ENCODE results near the gene FGD4. TPM values are rescaled to one million over a fixed set of nuclear protein-coding genes. Genes with fewer than 3 reads are reported as not detected.
A peak's percentile ranks its signal among the peaks of the same experiment; 100 is the strongest.

FGD4 gene
- total and polyA plus RNA-seq, 2 donors (not counting 3 experiments of a cell fraction or from before 2014, with no cell fraction given), result 6.6 to 44.7 TPM

DNA sequence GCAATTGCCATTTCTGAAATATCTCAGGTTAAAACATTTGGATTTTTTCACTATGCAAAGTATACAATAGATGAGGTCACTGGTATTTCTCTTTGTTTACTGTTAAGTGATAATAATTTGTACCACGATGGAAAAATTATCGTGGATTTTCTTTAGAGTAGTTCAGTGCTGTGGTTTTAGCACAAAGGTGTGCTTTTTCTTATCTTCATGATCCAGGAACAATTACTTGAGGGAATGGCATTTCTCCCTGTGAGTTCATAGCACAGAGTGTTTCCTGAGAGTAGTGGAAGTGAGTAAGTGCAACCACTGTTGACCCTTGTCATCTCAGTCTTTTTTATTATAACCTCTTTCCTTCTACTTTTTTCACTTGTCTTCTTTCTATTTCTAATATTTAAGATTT is 86.8 kb downstream of the FGD4 start:
- Histone ChIP-seq H3K79me2 (ENCODE audit: control insufficient read depth, insufficient read depth, low read length) (peaks cover 4% of the 10 kb centered on the region), H3K4me1 (ENCODE audit: control insufficient read depth, extremely low read depth, insufficient read depth, low read length) (peaks cover 68% of the 10 kb centered on the region), H3K36me3 (ENCODE audit: control insufficient read depth in 2 of 2, extremely low read depth in 1 of 2, insufficient read depth in 2 of 2, low read length in 2 of 2) (no peaks in the 10 kb centered on the region), H3K27me3 (ENCODE audit: control insufficient read depth in 2 of 2, insufficient read depth in 2 of 2, low read length in 2 of 2) (no peaks in the 10 kb centered on the region), H3K27ac (ENCODE audit: insufficient read depth, low read depth, low read length) (peak overlapping the region; percentile 84), H4K20me1 (replicated peaks; ENCODE audit: control insufficient read depth, extremely low read depth, insufficient read depth, low read length) (no peaks in the 10 kb centered on the region), H3K4me2 (ENCODE audit: insufficient read depth, low read length) (peak overlapping the region; percentile 75), H3K4me3 (replicated peaks in 1 of 3; ENCODE audit: insufficient read depth in 1 of 3, low read depth in 1 of 3, low read length in 3 of 3) (peak overlapping the region in 1 of 3 experiments; percentile 3), H3K9me3 (replicated peaks; ENCODE audit: control insufficient read depth, insufficient read depth, low read length) (no peaks in the 10 kb centered on the region), H3K9me1 (replicated peaks; ENCODE audit: control insufficient read depth, extremely low read depth, insufficient read depth, low read length) (no peaks in the 10 kb centered on the region), H3K9ac (replicated peaks; ENCODE audit: extremely low read depth, insufficient read depth, low read length) (peak overlapping the region; percentile 72), H2AFZ (ENCODE audit: low read depth, low read length) (no peak overlapping the region)
- DNase-seq (ENCODE audit: low read depth, low spot score) (peak; percentile 85), FAIRE-seq (peak; percentile 65)
- intact Hi-C loops (cut with micrococcal nuclease) (loop anchor here (1.0 to 10.0 kb wide), 5 partner anchors 19 to 169 kb away; no protein-coding TSS in a partner anchor), dilution Hi-C loops (cut with MboI; ENCODE audit: extremely low pct_ligation_motif_present, low sequenced_read_pairs) (loop anchor here (10.0 kb wide), 1 partner anchor 49 kb away; no protein-coding TSS in a partner anchor)
- CTCF ChIA-PET, result no interaction called here
- TF ChIP-seq, protein P1, sequence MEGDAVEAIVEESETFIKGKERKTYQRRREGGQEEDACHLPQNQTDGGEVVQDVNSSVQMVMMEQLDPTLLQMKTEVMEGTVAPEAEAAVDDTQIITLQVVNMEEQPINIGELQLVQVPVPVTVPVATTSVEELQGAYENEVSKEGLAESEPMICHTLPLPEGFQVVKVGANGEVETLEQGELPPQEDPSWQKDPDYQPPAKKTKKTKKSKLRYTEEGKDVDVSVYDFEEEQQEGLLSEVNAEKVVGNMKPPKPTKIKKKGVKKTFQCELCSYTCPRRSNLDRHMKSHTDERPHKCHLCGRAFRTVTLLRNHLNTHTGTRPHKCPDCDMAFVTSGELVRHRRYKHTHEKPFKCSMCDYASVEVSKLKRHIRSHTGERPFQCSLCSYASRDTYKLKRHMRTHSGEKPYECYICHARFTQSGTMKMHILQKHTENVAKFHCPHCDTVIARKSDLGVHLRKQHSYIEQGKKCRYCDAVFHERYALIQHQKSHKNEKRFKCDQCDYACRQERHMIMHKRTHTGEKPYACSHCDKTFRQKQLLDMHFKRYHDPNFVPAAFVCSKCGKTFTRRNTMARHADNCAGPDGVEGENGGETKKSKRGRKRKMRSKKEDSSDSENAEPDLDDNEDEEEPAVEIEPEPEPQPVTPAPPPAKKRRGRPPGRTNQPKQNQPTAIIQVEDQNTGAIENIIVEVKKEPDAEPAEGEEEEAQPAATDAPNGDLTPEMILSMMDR (IDR thresholded peaks at IDR 0.05; ENCODE audit: extremely low read depth in 1 of 2, insufficient read depth in 1 of 2, low read depth in 1 of 2, low read length in 2 of 2), result no peak
- TF ChIP-seq FOS (IDR thresholded peaks at IDR 0.05; ENCODE audit: borderline replicate concordance, insufficient read depth, low read length) (peak; percentile 86), GATA2 (IDR thresholded peaks at IDR 0.05; ENCODE audit: insufficient read depth, insufficient read length, low read depth, low read length) (peak; percentile 93), JUN (IDR thresholded peaks at IDR 0.05; ENCODE audit: borderline replicate concordance, insufficient read depth, insufficient read length, low read depth) (peak; percentile 94), POLR2A (IDR thresholded peaks at IDR 0.05; ENCODE audit: low read depth, low read length) (peak; percentile 65), POLR2AphosphoS5 (IDR thresholded peaks at IDR 0.05; ENCODE audit: insufficient read depth, low read depth, low read length) (peak; percentile 89), MYC (IDR thresholded peaks at IDR 0.05; ENCODE audit: low read depth, low read length) (no peak)
- BruUV-seq (replicated peaks), result no TSS peak
- POLR2A ChIA-PET, result interaction anchor here (0.6 kb wide), 1 partner anchor 195 kb away, joined by 4 read pairs; no protein-coding TSS in a partner anchor

Data from endothelial cell of umbilical vein (primary cell).